ENCODE measurements around the gene DENND10.
"Not testable (repeated sequence)": the region's sequence is repeated elsewhere in the genome, so short reads cannot be mapped to it uniquely, and the experiment has no call there.

The DENND10 gene

GRCh38 chr10:119103903-119104653 lies at the start of gene DENND10:
TSS of gene DENND10 (plus strand) at chr10:119104113. CDS start at chr10:119104143, 30 bp downstream.
- in situ Hi-C loops (cut with HindIII; ENCODE audit: low sequenced_read_pairs): no loop called here

GRCh38 chr10:119055472-119055871 lies 48.4 kb upstream of the DENND10 start:
- in situ Hi-C loops (cut with HindIII; ENCODE audit: low sequenced_read_pairs): no loop called here

- in situ Hi-C loops (cut with HindIII; ENCODE audit: low sequenced_read_pairs): no loop called here
Observed at GRCh38 chr10:119058010-119058409, 45.9 kb upstream of the DENND10 start.

GRCh38 chr10:119059557-119059956 lies 44.4 kb upstream of the DENND10 start:
- in situ Hi-C loops (cut with HindIII; ENCODE audit: low sequenced_read_pairs): no loop called here

- in situ Hi-C loops (cut with HindIII; ENCODE audit: low sequenced_read_pairs): no loop called here
Observed at GRCh38 chr10:119060107-119060506, 43.8 kb upstream of the DENND10 start.

- in situ Hi-C loops (cut with HindIII; ENCODE audit: low sequenced_read_pairs): no loop called here
Observed at GRCh38 chr10:119061352-119061751, 42.6 kb upstream of the DENND10 start.

GRCh38 chr10:119061926-119062325 lies 42.0 kb upstream of the DENND10 start:
- in situ Hi-C loops (cut with HindIII; ENCODE audit: low sequenced_read_pairs): no loop called here

- in situ Hi-C loops (cut with HindIII; ENCODE audit: low sequenced_read_pairs): no loop called here
Observed at GRCh38 chr10:119070395-119071165, 33.3 kb upstream of the DENND10 start.

- in situ Hi-C loops (cut with HindIII; ENCODE audit: low sequenced_read_pairs): no loop called here
Observed at GRCh38 chr10:119073584-119073983, 30.3 kb upstream of the DENND10 start.

- in situ Hi-C loops (cut with HindIII; ENCODE audit: low sequenced_read_pairs): no loop called here
Observed at GRCh38 chr10:119078422-119079179, 25.3 kb upstream of the DENND10 start.

GRCh38 chr10:119079599-119080520 lies 24.1 kb upstream of the DENND10 start:
- in situ Hi-C loops (cut with HindIII; ENCODE audit: low sequenced_read_pairs): no loop called here

GRCh38 chr10:119080521-119081259 lies 23.2 kb upstream of the DENND10 start, which contains the start of gene EIF3A:
TSS of gene EIF3A (minus strand) at chr10:119080817. CDS start at chr10:119080676, 141 bp downstream.
- in situ Hi-C loops (cut with HindIII; ENCODE audit: low sequenced_read_pairs): no loop called here

GRCh38 chr10:119084896-119085295 lies 19.0 kb upstream of the DENND10 start:
- in situ Hi-C loops (cut with HindIII; ENCODE audit: low sequenced_read_pairs): no loop called here

- in situ Hi-C loops (cut with HindIII; ENCODE audit: low sequenced_read_pairs): no loop called here
Observed at GRCh38 chr10:119087271-119087882, 16.5 kb upstream of the DENND10 start.

- in situ Hi-C loops (cut with HindIII; ENCODE audit: low sequenced_read_pairs): no loop called here
Observed at GRCh38 chr10:119090026-119090795, 13.7 kb upstream of the DENND10 start.

GRCh38 chr10:119090968-119091367 lies 12.9 kb upstream of the DENND10 start:
- in situ Hi-C loops (cut with HindIII; ENCODE audit: low sequenced_read_pairs): no loop called here

GRCh38 chr10:119095640-119096039 lies 8.3 kb upstream of the DENND10 start:
- in situ Hi-C loops (cut with HindIII; ENCODE audit: low sequenced_read_pairs): no loop called here

- in situ Hi-C loops (cut with HindIII; ENCODE audit: low sequenced_read_pairs): not testable (repeated sequence)
Observed at GRCh38 chr10:119096641-119097415, 7.1 kb upstream of the DENND10 start.

All from endothelial cell of hepatic sinusoid (primary cell).